NCI-H2196 (cell line): ENCODE results near the gene SLC39A11.

Source experiments
- DNase-seq: peaks from one replicate; lab custom pipeline; 2025; ENCODE audit not compliant: unreplicated experiment; lab: John Stamatoyannopoulos, UW

SLC39A11 gene

DNA sequence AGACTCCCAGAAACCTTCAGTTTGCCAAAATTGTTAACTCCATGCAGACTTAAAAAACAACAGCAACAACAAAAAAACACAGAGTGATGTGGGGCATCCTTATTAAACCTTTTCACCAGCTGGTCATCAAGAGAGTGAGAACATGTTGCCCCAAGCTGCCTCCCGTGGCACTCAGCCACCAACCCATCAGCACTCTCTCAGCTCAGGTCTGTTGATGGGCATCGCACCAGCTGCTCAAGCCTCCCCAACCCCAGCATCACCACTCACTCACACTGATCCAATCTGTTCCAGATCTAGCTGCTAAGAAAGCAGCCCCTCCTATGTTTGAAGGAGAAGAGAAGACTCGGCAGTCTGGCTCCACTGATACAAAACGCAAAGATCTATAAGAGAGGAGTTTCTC, 46.8 kb downstream of the SLC39A11 start:
- no peak for DNase-seq

GRCh38 chr17:73043686-73044581, 48.6 kb downstream of the SLC39A11 start:
- DNase-seq: no peak

DNA sequence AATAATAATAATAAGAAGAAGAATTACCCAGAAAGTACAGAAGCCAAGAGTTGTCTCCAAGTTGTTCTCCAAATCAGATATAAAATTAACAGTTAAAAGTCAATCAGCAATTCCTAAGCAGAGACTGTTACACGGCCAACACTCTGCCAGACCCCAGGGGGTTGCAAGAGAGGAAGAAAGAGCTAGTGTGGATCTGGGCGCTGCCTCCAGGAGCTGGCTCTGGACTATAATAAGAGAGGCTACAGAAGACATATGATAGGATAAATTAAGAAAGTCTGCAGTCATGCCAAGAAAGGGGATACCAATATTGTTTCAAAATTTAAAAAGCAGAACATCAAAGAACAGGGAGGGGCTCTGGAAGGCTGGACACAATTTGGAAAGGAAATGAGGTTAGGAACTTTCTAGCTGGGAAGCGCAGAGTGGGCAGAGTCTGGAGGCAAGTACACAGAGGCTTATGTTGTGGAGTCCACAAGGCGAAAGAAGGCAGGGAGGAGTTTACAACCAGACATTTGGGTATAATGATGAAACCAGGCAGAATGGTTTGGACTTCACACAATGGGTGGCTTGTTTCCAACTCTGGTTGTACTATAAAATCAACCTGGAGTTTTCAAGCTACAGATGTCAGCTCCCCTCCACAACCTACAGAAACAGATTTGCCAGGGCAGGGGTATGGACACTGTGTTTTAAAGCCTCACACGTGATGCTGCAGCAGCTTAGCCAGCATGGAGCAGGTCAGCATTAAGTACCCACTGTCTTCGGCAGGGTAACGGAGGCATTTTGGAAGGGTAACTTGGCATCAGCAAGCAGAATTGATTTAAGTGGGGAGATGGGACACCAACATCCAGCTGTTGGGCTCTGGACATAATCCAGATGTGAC, 49.4 kb downstream of the SLC39A11 start:
- no peak for DNase-seq

- no peak for DNase-seq
Observed at GRCh38 chr17:73042225-73042624, 50.3 kb downstream of the SLC39A11 start.

DNA sequence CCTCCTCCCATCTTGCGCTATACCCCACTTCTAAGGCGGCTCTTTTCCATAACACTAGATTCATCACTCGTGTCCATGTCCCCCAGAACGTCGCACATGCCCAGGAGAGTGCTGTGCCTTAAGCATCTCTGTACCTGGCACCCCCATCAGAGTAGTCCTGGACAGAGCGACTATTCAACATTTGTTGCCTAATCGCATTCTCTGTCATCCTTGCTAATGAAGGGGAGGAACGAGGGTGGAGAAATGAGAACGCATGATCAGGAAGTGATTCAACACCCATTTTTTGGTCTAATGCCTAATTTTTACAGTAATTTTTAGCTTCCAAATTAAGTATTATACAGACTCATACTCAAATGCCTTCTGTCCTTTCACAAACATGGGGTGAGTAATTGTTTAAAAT, 53.2 kb downstream of the SLC39A11 start:
- DNase-seq: no peak

DNA sequence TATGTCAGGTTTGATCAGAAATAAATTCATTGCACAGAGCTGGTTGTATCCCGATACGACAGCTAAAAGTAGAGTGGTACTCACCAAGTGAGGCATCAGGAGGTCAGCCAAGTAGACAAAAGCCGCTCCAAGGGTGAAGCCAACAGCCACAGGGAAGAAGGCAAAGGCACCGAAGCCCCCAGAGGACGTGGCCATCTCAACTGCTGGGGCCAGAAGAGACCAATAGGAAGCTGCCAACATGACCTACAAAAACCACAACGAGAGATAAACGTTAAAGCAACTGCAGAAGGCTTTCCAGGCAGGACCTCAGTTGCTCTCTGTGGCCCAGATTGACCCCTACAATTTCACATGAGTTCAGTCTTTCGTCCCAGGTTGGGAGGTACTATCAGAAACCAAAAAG, 61.0 kb downstream of the SLC39A11 start:
- no peak for DNase-seq

DNA sequence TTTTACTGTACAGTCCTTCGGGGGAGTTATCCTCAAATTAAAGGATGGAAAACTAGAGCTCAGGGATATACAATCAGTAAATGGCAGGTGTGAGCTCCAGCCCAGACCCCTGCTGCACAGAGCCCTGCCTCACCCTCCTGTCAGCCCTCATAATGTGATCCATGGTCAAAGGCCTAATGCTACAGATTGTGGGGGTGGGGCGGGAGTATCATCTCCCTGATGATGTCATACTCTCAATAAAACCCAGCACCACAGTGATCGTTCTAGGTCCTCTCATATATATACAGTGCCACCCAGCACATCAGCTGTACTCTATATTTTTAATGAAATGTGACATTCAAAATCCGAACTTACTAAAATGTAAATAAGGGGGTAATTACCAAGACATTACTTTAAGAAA, 61.5 kb downstream of the SLC39A11 start:
- DNase-seq: no peak

DNA sequence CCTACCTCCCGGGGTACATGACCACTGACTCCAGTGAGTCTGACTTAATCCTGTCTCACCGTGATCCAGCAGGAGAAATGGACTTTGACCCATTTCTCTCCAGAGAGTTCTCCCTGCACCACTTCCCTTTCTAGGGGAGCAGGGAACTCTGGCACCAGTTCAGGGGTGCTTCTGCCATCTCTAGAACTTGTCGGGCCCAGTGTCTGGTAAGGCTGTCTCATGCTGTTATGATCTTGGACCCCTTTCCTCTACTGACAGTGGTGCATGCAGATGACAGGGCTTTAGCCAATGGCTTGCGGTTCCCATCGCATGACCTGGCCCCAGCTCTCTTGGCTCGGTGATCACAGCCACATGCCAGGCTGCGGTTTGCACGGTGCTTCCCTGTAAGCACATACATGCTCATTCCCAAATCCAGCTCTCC, 62.0 kb downstream of the SLC39A11 start:
- no peak for DNase-seq

- no peak for DNase-seq
Observed at GRCh38 chr17:73029991-73030390, 62.5 kb downstream of the SLC39A11 start.

GRCh38 chr17:73029021-73029420, 63.5 kb downstream of the SLC39A11 start:
- DNase-seq: no peak

- DNase-seq: no peak
Observed at GRCh38 chr17:73028299-73028755, 64.2 kb downstream of the SLC39A11 start.

GRCh38 chr17:73027130-73027741, 65.3 kb downstream of the SLC39A11 start:
- DNase-seq: no peak

GRCh38 chr17:73025041-73025560, 67.4 kb downstream of the SLC39A11 start:
- no peak for DNase-seq

GRCh38 chr17:73023759-73024158, 68.7 kb downstream of the SLC39A11 start:
- DNase-seq: no peak

DNA sequence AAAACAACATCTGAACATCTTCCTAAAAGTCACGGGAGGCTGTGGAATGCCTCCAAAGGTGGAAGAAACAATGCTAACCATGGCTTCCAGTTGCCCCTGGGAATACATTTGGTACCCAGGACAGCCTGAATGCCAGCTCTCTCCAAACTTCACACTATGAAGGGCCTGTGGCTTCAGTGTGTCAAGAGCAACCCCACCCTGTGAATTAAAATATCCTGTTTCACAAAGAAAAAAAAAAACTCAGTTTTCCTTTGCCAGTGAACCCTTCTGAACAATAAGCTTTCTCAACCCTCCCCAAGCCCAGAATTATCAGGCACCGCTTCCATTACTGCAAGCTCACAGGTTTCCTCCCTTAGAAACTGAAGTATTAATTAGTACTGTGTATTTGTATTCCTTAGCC, 69.8 kb downstream of the SLC39A11 start:
- no peak for DNase-seq

DNA sequence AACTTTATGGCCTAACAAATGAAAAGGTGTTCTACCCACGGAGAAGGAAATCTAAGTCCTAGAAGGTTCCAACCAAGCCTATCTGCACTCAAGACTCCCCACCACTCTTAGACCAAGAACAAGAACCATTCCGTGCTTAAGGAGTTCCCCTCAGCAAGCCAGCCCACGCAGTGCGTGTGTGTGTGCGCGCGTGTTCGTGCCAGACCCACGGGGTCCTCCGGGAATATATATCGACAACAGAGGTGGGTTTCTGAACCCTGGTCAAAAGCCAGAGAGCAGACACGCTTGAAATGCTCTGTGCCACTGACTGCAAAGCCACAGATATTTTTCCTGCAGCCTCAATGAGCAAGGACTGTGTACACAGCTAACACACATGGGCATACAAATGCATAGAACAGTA, 70.7 kb downstream of the SLC39A11 start:
- no peak for DNase-seq

- no peak for DNase-seq
Observed at GRCh38 chr17:73020110-73020509, 72.4 kb downstream of the SLC39A11 start.

DNA sequence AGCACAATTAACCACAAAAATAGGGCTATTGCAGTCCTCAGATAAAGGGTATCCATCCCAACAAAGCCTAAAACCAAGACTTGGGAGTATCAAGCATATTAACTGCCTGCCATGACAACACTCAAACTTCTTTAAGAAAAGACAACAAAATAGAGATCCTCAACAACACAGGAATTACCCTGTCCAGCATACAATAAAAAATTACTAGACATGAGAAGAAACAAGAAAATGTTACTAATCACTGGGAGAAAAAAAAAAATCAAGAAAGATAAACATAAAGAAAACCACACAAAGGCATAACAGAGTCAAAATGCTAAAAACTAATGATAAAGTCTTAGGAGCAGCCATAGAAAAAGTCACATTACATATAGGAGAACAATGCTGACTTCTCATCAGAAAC, 73.9 kb downstream of the SLC39A11 start:
- DNase-seq: no peak

- no peak for DNase-seq
Observed at GRCh38 chr17:73017658-73018057, 74.8 kb downstream of the SLC39A11 start.

DNA sequence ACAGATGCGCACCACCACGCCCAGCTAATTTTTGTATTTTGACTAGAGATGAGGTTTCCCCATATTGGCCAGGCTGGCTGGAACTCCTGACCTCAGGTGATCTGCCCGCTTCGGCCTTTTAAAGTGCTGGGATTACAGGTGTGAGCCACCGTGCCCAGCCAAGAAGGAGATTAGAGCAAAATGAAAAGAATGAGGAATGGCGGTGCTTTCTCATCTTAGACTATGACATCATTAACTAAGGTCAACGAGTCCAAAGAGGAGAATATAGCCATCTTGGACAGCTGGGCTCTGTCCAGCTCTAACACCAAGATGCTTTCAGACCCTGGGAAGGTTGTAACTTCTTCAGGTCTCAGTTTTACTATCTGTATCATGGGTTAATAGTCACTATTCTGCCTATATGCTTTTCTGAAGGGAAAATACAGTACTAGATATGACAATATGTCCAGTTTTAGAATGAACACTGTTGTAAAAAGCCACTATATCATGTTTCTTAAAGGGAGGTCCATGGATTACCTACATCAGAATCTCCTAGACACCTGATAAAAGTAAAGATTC, 76.7 kb downstream of the SLC39A11 start:
- no peak for DNase-seq
